GM12801 (cell line): ENCODE data around the gene COL4A1.

Experiments used
- TF ChIP-seq, protein P1 (sequence below): IDR thresholded peaks from one replicate; pipeline ENCODE4 v1.5.1; 2011; ENCODE audit warnings: control low read depth; ENCODE audit not compliant: insufficient read length; ENCODE audit errors: extremely low read depth

Gene COL4A1

DNA sequence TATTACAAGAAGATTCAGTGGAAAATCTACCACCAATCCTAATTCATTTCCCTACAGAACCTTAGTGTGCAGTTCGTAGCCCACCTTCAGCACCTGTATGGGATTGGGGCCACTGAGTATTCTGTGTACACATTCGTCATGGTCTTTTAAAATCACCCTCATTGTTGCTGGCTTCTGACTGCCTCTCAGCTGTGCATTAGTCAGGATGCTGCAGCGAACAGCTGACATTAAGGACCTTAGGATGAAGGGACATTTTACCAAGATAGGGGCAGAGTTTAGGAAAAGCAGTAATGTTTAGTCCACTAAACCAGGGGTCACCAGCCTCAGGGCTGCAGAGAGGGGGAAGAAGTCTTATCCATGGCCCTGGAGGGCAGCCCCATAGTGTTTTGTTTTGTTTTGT is 176.5 kb downstream of the COL4A1 start:
- TF ChIP-seq, protein P1, sequence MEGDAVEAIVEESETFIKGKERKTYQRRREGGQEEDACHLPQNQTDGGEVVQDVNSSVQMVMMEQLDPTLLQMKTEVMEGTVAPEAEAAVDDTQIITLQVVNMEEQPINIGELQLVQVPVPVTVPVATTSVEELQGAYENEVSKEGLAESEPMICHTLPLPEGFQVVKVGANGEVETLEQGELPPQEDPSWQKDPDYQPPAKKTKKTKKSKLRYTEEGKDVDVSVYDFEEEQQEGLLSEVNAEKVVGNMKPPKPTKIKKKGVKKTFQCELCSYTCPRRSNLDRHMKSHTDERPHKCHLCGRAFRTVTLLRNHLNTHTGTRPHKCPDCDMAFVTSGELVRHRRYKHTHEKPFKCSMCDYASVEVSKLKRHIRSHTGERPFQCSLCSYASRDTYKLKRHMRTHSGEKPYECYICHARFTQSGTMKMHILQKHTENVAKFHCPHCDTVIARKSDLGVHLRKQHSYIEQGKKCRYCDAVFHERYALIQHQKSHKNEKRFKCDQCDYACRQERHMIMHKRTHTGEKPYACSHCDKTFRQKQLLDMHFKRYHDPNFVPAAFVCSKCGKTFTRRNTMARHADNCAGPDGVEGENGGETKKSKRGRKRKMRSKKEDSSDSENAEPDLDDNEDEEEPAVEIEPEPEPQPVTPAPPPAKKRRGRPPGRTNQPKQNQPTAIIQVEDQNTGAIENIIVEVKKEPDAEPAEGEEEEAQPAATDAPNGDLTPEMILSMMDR, result no peak

GRCh38 chr13:110129539-110130186 is 177.3 kb downstream of the COL4A1 start:
- TF ChIP-seq, protein P1, result no peak

GRCh38 chr13:110129076-110129475 is 177.9 kb downstream of the COL4A1 start:
- TF ChIP-seq, protein P1, result no peak

- TF ChIP-seq, protein P1, result no peak
Observed at GRCh38 chr13:110128546-110128945, 178.4 kb downstream of the COL4A1 start.

GRCh38 chr13:110127986-110128511 is 178.9 kb downstream of the COL4A1 start:
- TF ChIP-seq, protein P1, result no peak

DNA sequence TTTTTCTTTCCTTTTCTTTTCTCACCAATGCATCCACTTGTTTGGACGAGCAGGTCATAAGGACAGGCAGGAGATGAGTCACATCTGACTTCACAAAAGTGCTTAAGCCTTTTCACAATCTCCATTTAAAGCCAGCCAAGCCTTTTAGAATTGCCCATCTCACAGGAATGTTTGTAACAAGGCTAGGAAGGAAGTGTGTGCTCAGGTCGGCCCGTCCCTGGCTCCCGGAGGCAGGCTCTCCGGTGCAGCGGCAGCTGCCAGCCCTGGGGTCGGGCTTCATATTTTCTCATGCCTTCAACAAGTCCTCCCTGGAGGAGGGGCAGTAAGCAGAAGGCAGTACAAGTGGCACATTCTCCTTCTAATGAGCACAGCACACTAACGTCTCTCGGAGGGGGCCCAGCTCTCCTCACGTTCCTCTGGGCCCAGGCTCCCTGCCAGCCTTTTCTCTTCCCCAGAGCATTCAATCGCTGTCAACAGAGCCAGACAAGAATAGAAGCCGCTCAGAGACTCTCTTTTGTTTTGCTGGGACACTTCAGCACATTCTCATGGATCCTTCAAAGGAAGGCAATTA is 180.5 kb downstream of the COL4A1 start:
- TF ChIP-seq, protein P1, result no peak

DNA sequence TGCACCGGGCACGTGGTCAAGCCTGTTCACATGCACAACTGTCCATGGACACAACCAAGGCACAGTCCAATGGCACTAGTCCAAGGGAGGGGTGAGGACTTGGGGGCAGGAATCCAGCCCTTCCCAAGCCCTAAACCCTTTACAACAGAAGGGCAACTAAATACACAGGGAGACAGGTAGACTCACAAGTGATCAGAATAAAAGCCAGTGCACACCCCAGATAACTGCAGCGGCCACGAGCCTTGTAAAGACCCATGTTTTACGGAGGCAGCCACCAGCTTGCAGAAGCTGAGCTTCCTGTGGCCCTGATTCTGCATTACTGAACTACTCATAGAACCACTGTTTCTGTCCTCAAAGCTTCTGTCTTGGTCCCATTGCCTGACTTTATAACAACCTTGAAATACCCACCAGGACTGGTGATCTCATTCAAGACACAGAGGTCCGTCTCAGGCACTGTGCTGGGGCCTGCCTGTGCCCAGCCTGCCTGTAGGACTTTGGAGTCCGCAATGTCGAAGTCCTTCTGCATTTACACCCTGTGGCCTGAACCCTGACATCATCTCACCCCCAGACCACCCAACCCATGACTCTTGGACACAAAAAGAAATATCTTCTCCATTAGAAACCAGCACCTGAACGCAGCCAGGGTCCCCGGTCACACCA is 181.2 kb downstream of the COL4A1 start:
- TF ChIP-seq, protein P1, result no peak
